ENCODE measurements around the gene PECR. TPM values are rescaled to one million over a fixed set of nuclear protein-coding genes. Genes with fewer than 3 reads are reported as not detected.

PECR gene
- total and polyA plus RNA-seq, 2 of the 13 experiments (the other 11 are each of a cell fraction or from before 2014, with no cell fraction given) = 151 to 153 TPM

- TF ChIP-seq ZBTB34 (CRISPR knock-in tag; IDR thresholded peaks at IDR 0.05) = peak; percentile 80
- TF ChIP-seq, protein P1, sequence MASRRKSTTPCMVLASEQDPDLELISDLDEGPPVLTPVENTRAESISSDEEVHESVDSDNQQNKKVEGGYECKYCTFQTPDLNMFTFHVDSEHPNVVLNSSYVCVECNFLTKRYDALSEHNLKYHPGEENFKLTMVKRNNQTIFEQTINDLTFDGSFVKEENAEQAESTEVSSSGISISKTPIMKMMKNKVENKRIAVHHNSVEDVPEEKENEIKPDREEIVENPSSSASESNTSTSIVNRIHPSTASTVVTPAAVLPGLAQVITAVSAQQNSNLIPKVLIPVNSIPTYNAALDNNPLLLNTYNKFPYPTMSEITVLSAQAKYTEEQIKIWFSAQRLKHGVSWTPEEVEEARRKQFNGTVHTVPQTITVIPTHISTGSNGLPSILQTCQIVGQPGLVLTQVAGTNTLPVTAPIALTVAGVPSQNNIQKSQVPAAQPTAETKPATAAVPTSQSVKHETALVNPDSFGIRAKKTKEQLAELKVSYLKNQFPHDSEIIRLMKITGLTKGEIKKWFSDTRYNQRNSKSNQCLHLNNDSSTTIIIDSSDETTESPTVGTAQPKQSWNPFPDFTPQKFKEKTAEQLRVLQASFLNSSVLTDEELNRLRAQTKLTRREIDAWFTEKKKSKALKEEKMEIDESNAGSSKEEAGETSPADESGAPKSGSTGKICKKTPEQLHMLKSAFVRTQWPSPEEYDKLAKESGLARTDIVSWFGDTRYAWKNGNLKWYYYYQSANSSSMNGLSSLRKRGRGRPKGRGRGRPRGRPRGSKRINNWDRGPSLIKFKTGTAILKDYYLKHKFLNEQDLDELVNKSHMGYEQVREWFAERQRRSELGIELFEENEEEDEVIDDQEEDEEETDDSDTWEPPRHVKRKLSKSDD (CRISPR knock-in tag; IDR thresholded peaks at IDR 0.05; ENCODE audit: low read depth) = peak; percentile 32; the same call in 1 of the 2 replicates
- TF ChIP-seq ZNF850 (CRISPR knock-in tag; conservative IDR thresholded peaks at IDR 0.05) = 0 out of 2 replicates have a peak, but pooled peaks have one; percentile 57
- peak; percentile 97; the same call in 1 of the 2 replicates for TF ChIP-seq DNMT1 (CRISPR knock-in tag; IDR thresholded peaks at IDR 0.05)
- 0 out of 2 replicates have a peak, but pooled peaks have one; percentile 54 for TF ChIP-seq ZNF256 (CRISPR knock-in tag; conservative IDR thresholded peaks at IDR 0.05)
- peak; percentile 94 for TF ChIP-seq ASH2L (IDR thresholded peaks at IDR 0.05; ENCODE audit: insufficient read length, low read depth, low read length)
- no peak for TF ChIP-seq RFX5 (IDR thresholded peaks at IDR 0.05; ENCODE audit: low read depth, low read length)
- TF ChIP-seq, protein P2, sequence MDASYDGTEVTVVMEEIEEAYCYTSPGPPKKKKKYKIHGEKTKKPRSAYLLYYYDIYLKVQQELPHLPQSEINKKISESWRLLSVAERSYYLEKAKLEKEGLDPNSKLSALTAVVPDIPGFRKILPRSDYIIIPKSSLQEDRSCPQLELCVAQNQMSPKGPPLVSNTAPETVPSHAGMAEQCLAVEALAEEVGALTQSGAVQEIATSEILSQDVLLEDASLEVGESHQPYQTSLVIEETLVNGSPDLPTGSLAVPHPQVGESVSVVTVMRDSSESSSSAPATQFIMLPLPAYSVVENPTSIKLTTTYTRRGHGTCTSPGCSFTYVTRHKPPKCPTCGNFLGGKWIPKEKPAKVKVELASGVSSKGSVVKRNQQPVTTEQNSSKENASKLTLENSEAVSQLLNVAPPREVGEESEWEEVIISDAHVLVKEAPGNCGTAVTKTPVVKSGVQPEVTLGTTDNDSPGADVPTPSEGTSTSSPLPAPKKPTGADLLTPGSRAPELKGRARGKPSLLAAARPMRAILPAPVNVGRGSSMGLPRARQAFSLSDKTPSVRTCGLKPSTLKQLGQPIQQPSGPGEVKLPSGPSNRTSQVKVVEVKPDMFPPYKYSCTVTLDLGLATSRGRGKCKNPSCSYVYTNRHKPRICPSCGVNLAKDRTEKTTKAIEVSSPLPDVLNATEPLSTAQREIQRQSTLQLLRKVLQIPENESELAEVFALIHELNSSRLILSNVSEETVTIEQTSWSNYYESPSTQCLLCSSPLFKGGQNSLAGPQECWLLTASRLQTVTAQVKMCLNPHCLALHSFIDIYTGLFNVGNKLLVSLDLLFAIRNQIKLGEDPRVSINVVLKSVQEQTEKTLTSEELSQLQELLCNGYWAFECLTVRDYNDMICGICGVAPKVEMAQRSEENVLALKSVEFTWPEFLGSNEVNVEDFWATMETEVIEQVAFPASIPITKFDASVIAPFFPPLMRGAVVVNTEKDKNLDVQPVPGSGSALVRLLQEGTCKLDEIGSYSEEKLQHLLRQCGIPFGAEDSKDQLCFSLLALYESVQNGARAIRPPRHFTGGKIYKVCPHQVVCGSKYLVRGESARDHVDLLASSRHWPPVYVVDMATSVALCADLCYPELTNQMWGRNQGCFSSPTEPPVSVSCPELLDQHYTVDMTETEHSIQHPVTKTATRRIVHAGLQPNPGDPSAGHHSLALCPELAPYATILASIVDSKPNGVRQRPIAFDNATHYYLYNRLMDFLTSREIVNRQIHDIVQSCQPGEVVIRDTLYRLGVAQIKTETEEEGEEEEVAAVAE (CRISPR knock-in tag; IDR thresholded peaks at IDR 0.05; ENCODE audit: borderline replicate concordance) = no peak; the same call in 1 of the 2 replicates
- TF ChIP-seq ZNF770 (CRISPR knock-in tag; IDR thresholded peaks at IDR 0.05) = peak; percentile 20; the same call in 1 of the 2 replicates
- TF ChIP-seq CHCHD3 (CRISPR knock-in tag; IDR thresholded peaks at IDR 0.05) = peak; percentile 71; the same call in 1 of the 2 replicates
- no peak for TF ChIP-seq NFIB (CRISPR knock-in tag; IDR thresholded peaks at IDR 0.05; ENCODE audit: borderline replicate concordance)
- TF ChIP-seq SAFB2 (CRISPR knock-in tag; IDR thresholded peaks at IDR 0.05; ENCODE audit: borderline replicate concordance, low read depth) = peak; percentile 92
- peak; percentile 98 for TF ChIP-seq NFKB2 (CRISPR knock-in tag; IDR thresholded peaks at IDR 0.05; ENCODE audit: borderline replicate concordance)
- TF ChIP-seq NCOA5 (CRISPR knock-in tag; IDR thresholded peaks at IDR 0.05) = no peak
- peak; percentile 97 for TF ChIP-seq ZNF556 (CRISPR knock-in tag; IDR thresholded peaks at IDR 0.05; ENCODE audit: borderline replicate concordance)
- peak; percentile 98 for TF ChIP-seq SALL1 (CRISPR knock-in tag; IDR thresholded peaks at IDR 0.05)
- TF ChIP-seq ZBTB1 (CRISPR knock-in tag; IDR thresholded peaks at IDR 0.05; ENCODE audit: borderline replicate concordance) = no peak; the same call in 1 of the 2 replicates
- no peak for TF ChIP-seq ZFAT (CRISPR knock-in tag; conservative IDR thresholded peaks at IDR 0.05)
Observed at GRCh38 chr2:216081487-216082116, at the start of gene PECR, which contains the start of gene TMEM169 (continued).
